Glomerular visceral epithelial cell (primary cell): ENCODE results near the gene PLCXD3.

Experiments
- DNase-seq: peaks from one replicate; pipeline ENCODE4 v3.0.0-alpha.2; 2016; ENCODE audit errors: extremely low spot score

PLCXD3 gene, protein sequence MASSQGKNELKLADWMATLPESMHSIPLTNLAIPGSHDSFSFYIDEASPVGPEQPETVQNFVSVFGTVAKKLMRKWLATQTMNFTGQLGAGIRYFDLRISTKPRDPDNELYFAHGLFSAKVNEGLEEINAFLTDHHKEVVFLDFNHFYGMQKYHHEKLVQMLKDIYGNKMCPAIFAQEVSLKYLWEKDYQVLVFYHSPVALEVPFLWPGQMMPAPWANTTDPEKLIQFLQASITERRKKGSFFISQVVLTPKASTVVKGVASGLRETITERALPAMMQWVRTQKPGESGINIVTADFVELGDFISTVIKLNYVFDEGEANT

DNA sequence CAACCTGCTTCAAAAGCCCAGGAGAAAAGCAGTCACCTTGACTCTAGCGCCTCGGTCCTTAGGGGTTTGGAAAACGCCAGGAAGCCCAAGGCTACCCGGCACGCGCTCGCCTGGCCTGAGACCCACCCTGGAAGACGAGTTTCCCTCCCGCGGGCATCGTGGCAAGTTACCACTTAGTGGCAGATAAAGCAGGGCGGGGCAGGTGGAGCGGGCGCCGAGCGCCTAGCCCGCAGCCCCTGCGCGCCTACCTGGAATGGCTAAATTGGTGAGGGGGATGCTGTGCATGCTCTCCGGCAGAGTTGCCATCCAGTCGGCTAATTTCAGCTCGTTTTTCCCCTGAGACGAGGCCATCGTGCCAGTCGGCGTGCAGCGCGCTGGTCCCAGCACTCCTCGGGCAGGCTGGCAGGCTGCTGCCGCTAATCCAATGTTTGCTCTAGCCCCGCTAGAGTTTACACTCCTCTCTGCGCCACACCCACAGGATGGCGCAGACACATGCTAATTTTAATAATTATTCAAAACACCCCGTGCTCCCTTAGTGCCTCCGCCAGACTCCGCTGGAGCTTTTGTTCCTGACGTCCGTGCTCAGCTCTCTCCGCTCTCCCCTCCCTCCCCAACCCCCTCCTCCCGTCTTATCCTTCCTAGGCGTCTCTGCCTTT lies at the start of gene PLCXD3:
TSS of gene PLCXD3 (minus strand) at position 426 of the 656 bp plus-strand sequence. CDS start at position 351, 75 bp downstream.
- DNase-seq = no peak

DNA sequence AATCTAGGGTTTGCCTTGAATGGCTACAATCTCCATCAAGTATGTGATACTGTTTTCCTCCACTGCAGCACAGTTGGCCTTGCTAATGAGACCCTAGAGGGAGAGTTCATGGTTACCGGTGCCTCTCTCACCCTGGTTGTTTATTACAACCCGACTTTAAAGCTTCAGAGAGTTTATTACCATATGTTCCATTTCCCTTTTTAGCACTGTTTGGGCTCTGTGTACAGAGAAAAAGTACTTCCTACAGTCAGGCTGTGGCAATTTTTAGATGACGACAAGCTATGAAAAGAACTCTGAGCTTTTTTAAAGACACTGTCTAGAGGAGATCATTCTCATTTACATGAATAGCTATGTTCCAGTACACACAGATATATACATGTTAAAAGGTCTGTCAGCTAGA lies 48.8 kb upstream of the PLCXD3 start:
- no peak for DNase-seq

DNA sequence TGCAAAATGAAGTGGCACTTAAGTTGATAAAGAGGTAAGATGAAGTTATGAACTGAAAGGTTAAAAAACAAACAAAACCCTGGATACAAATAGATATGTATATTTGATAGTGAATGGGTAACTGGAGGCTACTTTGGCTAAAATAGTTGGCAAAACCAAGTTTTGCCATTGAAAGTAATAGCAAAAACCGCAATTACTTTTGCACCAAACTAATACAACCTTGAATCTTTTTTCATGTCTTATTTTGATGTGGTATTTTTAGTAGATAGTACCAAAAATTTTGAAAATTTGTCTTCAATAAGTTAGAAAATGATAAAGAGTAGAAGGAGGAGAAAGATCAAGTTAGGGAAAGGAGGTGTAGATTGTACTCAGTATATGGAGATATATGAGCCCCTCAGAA lies 47.9 kb upstream of the PLCXD3 start:
- no peak for DNase-seq

DNA sequence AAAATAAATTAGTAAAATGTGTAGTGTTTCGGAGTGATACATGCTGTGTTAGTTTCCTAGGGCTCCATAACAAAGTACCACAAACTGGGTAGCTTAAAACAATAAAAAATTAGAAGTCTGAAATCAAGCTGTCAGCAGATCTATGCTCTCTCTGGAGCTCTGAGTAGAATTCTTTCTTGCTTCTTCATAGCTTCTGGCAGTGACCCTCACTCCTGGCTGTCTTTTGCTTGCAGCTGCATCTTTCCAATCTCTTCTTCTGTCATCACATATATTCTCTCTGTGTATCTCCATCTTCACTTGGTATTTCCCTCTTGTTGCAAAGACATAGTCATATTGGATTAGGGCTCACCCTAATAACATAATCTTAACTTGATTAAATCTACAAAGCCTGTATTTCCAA lies 37.6 kb upstream of the PLCXD3 start:
- DNase-seq = no peak

DNA sequence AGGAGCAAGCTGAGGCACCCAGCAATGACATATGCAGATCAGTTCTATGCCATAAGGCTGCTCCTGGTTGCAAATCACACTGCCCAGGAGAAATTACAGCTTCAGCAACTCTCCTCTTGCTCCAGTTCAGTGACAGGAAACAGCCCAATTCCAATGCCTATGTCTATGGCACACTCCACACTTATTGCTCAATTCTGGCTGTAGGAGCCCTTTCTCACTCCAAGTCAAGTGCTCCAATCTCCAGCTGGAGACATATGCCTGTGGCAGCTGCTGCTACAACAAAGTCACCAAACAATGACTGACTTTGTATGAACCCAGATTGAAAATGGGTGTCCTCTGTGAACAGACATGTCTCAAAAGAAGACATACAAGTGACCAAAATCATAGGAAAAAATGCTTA lies 31.8 kb upstream of the PLCXD3 start:
- DNase-seq = no peak

DNA sequence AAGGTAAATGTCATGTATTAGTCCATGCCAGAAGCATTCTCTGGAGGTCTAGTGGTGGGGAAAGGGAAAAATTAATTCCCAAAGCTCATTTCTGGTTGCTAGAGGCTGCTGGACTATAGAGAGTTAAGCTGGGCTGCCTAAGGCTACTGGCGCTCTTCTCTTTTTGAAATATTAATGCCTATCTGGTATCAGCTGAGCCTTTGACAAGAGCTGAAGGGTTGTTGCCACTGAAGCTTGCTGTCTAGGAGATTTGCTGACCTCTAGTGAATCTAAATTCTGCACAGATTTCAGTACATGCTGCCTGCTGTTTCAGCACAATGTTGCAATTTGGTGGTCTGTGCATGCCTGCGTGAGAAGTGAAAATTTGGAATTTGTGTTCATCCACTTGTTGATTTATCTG lies 29.1 kb upstream of the PLCXD3 start:
- DNase-seq = no peak

DNA sequence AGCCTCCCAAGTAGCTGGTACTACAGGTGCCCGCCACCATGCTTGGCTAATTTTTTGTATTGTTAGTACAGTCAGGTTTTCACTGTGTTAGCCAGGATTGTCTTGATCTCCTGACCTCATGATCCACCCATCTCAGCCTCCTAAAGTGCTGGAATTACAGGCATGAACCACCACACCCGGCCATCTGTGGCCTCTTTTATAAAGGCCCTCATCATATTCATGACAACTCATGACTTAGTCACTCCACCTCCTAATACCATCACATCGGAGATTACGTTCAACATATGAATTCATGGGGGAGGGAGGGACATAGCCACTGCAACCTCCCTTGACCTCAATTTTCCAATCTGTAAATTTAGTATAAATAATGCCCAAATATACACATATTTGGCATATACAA lies 27.2 kb upstream of the PLCXD3 start:
- DNase-seq = no peak

DNA sequence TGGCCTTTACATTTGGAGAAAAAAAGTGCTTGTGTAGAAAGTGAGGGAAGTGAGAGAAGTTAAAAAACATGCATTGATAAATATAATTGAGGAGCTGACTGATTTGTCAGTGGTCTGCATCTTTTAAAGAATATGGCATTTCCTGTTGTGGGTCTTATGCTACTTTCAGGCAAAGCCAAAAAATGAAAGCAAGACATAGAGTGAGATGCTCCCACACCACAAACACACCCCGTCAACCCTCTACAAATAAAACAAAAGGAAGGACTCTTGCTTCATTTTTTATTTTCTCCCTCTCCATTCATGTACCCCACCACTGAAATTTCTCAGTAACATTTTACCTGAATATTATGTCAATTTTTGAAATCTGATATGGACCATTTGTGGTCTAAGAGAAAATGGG lies 22.1 kb upstream of the PLCXD3 start:
- DNase-seq = no peak

DNA sequence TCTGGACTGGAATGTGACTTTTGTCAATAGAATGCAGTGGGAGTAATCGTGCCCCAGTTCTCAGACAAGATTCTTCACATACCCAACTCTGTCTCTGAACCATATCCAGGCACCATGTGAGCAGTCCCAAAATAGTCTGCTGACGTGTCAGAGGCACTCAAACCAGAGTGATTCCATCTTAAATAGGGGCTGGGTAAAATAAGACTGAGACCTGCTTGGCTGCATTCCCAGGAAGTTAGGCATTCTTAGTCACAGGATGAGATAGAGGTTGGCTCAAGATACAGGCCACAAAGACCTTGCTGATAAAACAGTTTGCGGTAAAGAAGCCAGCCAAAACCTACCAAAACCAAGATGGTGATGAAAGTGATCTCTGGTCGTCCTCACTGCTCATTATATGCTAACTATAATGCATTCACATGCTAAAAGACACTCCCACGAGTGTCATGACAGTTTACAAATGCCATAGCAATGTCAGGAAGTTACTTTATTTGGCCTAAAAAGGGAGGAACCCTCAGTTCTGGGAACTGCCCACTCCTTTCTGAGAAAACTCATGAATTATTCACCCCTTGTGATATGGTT lies 16.9 kb upstream of the PLCXD3 start:
- peak; percentile 52 for DNase-seq

DNA sequence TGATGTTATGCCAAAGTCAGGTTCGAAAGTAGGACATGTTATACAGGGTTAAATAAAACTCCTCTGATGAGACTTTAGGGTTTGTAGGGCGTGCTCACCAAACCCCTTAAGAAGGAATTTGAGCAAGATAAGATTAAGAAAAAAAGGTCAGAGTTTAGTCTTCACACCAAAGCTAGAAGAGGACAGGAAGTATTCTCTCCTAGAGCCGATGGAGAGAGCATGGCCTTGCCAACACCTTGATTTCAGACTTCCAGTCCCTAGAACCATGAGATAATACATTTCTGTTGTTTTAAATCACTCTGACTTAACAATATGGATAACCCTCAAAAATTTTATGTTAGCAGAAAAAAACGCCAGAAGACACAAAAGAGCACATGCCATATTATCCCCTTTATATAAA lies 16.3 kb upstream of the PLCXD3 start:
- DNase-seq = no peak

DNA sequence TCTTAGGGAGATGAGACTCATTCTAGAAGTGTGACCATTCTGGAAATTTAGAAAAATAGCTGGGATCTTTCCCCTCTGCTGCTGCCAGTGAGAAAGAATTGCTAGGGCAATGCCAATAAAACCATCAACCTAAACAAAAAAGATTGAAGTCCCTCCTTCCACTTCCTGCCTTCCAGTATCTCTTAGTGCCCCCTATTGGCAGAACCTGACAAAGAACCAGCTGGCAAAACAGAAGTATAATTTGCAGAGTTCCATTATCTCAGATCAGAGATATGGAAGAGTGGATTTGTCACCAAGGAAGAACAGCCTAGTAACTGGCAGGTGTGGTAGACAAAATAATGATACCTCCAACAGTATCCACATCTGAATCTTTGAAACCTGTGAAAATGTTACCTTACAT lies 13.8 kb upstream of the PLCXD3 start:
- DNase-seq = no peak

DNA sequence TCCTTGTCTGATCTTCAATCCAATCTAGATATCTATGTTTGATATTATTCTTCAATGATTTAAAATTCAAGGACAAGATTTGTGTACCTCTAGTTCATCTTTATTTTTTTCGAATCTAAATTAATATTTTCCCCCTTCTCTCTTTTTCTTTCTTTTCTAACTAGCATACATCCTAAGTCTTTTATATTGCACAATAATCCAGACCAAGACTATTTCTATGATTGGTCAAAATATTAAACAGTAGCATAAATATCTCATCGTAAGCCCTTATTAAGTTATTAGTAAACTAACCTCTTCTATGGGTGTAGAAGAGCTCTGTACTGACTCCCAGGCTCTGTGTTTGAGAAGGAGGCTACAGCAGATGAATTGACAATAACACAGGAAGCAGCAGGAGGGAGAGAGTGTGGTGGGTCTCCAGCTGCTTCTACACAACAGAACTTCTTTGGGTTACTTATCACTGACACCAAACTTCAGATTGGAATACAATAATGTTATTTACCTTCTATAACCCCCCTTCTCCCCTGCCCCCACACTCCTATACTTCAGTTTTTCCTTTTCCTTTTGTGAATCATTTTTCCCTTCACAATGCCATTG lies 11.9 kb upstream of the PLCXD3 start:
- DNase-seq = no peak

DNA sequence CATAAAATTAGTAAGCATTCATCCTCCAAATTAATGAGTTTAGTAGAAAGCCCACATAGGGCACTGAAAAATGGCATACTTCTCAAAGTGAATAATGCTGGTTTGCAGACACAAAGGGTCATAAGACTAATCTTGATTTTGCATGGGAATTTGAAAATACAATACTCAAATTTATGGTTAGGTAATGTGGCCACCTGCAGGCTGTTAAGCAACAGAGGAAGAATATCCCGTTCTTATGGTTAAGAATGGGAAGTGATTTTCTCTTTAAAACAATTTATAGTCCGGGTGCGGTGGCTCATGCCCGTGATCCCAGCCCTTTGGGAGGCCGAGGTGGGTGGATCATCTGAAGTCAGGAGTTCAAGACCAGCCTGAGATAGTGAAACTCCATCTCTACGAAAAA lies 9.4 kb upstream of the PLCXD3 start:
- no peak for DNase-seq

DNA sequence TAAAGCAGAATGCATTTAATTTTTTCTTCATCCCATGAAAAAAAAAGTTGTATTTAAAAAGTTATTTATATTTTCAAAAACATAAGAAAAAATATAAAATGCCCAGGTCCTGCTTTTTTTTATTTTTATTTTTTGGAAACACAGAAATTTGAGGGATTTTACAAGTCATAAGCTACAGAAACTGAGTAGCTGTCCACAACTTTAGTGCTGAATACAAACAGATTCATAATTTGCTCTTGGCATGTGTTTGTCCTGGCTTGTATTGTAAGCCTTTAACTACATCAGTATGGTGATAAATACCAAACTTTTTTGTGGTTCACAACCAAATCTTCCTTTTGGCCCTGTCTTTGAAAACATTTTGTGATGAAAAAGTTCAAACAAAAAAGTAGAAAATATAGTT lies 7.5 kb upstream of the PLCXD3 start:
- DNase-seq = no peak

DNA sequence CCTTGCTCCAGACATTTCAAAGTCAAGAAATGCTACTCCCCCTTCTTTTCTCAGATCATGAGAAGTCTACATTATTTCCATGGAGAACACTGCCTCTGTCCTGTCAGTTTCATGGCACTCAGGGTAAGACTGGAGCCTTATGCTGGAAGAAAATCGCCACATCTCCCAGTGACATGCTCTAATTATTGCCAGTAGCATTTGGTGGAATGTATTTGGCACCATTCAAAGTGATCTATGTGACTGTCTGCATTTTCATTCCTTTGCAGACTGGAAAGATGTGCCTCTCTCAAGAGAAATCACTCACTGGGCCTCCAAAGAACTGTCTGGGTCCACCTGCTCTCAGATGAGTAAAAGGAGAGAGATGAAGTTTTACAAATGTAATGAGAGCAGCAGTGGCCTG lies 840 bp upstream of the PLCXD3 start:
- no peak for DNase-seq

DNA sequence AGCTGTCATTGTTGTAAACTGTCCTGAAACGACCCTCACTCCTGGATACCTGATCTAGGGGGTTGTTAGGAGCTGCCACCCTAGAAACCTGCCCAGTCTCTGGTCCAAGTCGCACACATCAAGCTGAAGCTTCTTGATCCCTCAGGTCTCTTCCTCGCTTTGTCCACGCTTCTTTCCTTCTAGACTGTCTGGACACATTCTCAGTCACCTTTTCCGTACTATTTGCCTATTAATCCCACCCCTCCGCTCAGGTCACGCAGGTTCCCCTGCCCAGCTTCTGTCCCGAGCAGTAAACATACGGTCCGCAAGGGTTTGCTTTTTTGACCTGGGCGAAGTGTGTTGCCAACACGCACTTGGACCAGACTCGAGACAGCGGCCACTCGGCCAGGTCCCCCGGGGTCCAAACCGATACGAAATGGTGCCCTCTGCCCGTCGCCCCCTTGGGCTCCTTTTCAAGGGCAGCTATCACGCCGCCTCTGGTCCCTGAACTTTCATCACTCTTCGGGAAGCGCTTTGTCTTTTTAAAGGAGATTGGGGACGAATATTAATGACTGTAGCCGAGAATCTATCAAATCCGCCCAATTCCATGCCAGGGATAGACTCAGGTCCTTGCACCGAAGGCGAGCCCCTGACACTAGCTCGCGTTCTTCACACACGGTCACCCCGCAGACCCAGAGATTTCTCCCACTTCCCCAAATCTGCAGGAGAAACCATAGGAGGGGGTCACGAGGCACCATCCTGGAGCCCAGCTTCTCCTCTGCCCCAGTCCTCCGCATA lies 814 bp downstream of the PLCXD3 start:
- DNase-seq = no peak

DNA sequence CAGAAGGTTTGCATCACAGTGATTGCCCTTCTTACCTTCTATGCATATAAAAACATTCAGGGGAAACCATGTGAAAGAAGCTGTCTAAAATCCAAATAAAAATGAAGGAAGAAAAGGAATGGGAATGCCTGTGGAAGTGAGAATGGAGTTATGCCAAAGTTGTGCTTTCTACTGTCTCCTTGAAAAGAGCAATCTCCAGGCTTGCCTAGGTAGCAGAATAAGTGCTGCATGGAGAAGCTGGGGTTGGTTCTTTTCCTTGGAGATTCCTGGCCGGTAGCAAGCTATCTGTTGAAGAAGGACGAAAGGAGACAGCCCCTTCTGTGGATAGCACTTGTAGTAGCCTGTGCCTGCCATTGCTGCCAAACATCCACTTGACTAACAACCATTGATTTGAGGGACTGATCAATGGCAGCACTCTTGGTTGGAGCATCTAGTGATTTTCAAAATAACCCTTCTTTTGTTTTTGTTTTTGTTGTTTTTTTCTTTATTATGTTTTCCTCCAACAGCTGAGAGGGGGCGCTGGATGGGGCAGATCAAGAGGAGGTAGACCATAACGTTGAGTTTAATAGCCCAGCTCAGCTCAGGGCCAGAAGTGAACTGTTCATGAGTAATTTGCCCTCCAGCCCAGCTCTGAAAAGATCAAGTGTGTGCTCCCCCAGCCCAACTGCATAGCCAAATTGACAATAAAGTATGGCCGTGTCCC lies 1.6 kb downstream of the PLCXD3 start:
- DNase-seq = no peak

DNA sequence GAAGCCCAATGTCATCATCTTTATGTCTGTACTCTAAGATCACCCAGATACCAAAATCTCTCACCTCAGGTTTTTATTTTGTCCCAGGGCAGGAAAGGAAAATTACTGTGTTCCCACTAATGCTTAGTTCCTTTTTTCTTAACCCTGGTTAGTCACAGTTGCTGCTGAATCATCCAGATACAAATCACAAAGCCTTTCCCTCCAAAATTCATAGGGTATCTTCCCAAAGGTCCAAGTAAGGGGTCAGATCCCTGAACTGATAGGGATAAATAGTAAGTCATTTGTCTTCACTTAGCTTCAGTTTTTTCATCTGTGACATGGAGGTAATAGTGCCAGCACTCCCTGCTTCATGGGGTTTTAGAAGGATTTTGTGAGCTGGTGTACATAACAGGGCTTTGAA lies 2.2 kb downstream of the PLCXD3 start:
- no peak for DNase-seq

DNA sequence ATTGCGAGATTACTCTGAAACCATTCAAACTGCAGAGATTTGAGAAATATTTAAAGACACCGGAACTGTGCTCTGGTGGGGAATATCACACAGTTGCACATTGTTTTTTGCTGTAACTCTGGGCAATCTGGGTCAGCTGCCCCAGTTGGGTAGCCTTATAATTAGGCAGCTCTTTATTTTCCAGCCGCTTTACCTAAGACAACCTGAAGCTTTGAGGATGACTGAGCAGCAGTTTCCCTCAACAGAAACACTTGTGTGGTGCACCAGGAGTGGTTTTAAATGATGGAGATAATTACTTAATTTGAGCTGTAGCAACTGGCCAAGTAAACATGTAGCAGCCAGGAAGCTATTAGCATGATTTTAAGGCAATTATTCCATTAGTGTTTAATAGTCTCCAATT lies 2.9 kb downstream of the PLCXD3 start:
- no peak for DNase-seq

DNA sequence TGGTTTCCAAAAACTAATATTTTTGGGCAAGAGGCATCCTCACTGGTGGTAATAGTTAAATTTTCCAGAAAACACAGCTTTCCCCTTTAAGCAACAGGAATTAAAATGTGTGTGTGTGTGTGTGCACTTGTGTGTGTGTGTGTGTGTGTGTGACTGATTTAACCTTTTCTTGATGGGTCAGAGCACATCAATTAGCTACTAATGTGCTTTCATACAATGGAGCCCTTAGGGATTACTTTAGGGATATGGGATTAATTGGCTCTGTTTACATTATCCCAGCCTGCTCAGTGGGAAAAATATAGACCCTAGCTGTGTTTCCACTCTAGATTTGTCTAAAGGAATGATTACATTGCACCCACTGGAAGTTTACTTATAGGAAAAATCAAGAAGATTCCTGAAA lies 6.5 kb downstream of the PLCXD3 start:
- no peak for DNase-seq

DNA sequence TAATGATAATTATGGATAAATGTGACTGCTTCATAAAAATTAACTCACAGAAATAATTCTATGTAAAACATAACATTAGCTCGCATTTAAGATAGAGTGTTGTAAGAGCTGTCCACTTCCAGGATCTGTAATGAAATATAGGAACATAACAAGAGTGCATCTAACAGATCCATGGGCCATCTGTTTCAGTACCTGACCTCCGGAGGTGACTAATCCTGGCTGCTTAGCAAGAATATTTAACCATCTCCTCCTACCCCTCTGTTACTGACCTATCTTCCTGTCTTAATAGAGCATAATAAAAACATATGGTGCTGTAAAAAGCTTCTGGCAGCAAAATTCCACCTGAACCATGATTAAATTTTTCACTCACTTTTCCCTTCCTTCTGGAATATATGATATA lies 7.1 kb downstream of the PLCXD3 start:
- DNase-seq = no peak
